ENCODE data around the gene GPR153. TPM values are rescaled to one million over a fixed set of nuclear protein-coding genes. Genes with fewer than 3 reads are reported as not detected.
"Not testable (repeated sequence)": the region's sequence is repeated elsewhere in the genome, so short reads cannot be mapped to it uniquely, and the experiment has no call there.

The GPR153 gene
- total RNA-seq (2014; rRNA removed; shearing (Covaris generic)), result 4.1 and 4.8 TPM in 2 replicates

DNA sequence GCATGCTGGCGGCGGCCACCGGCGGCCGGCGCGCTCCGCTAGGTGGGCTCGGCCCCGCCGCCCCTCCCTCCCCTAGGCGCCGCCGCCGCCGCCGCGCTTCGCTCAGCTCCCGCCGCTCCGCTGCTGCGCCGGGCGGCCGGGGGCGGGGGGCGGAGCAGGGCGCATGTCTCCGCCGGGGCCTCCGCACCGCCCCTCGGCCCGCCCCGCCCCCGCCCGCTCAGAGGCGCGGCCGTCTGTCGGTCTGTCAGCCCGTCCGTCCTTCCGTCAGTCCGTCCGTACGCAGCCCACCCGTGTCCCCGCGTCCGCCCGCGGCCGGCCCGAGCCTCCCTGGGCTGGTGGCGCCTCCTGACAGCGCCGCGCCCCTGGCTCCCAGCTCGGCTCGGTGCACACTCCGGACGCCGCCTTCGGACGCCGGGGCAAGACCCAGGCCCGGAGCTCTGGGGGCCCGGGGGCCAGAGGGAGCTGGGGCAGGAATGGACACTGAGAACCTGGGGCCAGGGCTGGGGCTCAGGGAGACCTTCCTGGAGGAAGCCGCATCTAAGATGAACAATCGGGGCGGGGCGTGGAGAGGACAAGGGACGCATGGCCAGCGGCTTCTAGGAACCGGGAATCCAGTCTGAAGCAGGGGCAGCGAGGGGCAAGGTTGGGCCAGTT is at the start of gene GPR153:
Gene GPR153 (minus strand): TSS at position 138 of the 654 bp plus-strand sequence. CDS start 6,193 bp downstream, outside the sequence.
- DNase-seq (ENCODE audit: low spot score), result no peak

DNA sequence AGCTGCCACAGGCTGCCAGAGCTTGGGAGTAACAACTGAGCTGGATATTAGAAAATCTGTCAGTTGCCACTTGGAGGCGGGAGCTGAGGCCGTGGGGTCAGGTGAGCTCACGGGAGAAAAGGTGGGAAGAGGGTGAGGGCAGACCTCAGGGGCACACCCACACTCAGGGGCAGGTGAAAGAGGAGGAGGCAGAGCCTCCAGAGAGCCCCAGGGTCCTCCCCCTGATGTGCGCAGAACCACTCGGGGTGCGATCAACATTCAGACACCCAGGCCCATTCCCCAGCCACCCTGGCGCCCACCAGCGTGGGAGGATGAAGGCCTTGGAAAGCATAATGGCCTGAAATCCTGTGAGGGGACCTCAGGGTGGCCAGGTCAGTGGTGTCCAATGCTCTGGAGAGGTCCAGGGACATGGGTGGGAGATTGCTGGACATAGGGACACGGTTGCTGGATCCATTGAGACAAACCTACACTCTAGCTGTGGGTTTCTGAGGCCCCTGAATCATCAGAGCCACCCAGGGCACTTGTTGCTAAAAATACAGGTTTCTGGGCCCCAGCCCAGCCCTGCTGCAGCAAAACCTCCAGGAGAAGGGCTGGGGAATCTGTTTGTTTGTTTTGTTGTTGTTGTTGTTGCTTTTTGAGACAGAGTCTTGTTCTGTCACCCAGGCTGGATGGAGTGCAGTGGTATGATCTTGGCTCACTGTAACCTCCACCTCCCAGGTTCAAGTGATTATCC is 49.4 kb upstream of the GPR153 start:
- no peak for DNase-seq (ENCODE audit: low spot score)

DNA sequence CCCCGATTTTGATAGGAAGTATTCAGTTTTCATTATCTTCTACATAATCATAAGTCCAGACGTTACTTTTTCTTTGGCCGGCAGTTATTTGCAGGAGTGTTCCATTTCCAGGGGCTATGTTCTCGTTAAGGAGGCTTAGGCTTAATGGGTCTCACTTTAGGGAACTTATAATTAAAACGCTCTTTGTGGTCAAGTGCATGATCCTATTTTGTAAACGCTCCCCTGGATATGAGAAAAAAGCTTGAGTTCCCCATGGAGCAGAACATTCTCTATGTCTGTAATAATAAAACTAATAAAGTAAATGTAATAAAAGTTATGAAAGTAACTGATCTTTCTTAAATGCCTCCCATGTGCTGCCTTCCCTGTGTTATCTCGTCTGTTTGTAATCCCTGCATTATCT is 48.7 kb upstream of the GPR153 start:
- DNase-seq (ENCODE audit: low spot score), result no peak

DNA sequence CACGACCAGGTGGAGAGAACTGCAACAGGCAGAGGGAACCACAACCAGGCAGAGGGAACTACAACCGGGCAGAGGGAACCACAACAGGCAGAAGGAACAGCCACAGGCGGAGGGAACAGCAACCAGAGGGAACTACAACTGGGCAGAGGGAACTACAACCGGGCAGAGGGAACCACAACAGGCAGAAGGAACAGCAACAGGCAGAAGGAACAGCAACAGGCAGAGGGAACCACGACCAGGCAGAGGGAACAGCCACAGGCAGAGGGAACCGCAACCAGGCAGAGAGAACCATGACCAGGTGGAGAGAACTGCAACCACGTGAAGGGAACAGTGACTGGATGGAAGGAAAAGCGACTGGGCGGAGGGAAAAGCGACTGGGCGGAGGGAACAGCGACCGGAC is 47.6 kb upstream of the GPR153 start:
- DNase-seq (ENCODE audit: low spot score), result no peak

DNA sequence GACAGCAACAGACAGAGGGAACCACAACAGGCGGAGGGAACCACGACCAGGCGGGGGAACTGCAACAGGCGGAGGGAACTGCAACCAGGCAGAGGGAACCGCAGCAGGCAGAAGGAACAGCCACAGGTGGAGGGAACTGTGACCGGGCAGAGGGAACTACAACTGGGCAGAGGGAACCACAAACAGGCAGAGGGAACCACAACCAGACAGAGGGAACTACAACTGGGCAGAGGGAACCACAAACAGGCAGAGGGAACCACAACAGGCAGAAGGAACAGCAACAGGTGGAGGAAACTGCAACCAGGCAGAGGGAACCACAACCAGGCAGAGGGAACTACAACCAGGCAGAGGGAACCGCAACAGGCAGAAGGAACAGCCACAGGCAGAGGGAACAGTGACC is 46.8 kb upstream of the GPR153 start:
- DNase-seq (ENCODE audit: low spot score), result not testable (repeated sequence)

DNA sequence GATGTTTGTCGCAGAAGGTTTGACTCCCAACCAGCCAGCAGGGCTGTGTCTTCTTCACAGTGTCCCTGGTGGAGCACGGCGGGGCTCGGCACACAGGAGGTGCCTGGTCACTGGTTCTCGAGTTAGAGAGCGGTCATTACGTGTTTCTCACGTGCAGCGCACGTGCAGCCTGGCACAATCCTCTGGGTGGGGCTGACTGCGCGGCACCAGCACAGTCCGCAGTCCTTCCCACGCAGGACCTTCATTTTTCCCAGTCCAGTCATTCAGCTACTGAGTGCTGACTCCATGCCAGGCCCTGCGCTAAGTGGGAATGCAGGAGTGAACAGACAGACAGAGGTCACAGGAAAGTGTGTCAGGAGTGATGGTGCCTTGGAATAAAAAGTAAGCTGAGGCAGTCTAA is 46.2 kb upstream of the GPR153 start:
- DNase-seq (ENCODE audit: low spot score), result no peak

DNA sequence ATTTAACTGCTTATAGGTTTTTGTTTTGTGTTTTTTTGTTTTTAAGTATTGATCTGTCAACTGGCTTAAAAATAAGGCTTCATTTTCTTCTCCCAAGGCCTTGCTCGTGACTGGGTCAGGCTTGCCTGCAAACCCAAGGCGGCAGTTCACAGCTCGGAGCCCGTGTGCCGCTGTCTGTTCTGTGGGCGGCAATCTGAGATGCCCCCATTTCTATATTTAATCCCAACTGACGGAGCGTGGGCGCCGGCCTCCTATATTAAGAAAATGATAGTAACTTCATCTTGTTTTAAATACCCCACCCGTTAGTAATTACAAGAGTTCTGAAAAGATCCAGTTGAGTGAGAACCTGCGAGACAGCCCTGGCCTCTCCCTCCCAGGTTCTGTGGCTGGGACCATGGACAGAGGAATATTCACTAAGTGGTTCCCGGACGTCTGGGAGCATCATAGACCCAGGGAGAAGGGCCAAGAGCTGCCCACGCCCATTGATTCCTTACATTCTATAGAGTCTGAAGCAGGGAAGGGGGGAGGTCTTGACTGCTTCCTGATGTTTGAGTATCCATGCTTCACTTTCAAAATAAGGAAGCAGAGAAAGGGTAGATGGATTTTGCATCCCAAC is 42.6 kb upstream of the GPR153 start:
- no peak for DNase-seq (ENCODE audit: low spot score)

DNA sequence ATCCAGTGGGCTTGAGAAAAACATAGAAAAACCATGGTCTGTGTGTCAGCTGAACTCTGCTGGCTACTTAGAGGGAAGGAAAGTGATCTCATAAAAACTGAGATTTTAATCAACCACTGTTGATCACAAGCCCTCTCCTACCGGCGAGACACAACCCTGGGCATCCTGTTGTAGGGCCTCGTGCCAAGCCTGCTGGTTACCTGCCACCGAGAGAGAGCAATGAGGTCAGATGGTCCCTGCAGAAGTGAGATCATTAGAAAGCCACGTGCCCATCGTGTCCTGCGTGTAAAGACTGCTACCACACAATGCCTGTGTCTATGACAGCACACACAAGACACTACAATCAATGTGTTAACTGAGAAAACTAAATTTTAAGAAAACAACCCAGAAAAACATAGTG is 41.7 kb upstream of the GPR153 start:
- no peak for DNase-seq (ENCODE audit: low spot score)

DNA sequence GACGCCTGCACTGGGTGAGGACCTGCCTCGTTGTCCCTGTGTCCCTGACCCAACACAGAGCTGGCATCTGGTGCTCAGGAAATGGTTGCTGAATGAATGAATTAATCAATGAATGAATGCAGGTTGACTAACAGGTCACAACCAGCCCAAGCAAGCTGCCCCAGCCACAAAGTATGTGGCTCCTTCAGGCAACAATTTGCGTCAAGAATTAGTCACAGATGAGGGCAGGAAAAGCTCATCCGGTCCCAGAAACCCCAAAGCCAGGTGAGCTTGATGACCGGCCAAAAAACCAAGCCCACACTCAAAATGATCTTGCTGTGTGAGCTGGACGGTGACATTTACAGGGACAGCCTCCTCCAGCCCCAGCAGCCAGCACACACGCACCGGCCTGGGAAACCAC is 40.6 kb upstream of the GPR153 start:
- DNase-seq (ENCODE audit: low spot score), result no peak

DNA sequence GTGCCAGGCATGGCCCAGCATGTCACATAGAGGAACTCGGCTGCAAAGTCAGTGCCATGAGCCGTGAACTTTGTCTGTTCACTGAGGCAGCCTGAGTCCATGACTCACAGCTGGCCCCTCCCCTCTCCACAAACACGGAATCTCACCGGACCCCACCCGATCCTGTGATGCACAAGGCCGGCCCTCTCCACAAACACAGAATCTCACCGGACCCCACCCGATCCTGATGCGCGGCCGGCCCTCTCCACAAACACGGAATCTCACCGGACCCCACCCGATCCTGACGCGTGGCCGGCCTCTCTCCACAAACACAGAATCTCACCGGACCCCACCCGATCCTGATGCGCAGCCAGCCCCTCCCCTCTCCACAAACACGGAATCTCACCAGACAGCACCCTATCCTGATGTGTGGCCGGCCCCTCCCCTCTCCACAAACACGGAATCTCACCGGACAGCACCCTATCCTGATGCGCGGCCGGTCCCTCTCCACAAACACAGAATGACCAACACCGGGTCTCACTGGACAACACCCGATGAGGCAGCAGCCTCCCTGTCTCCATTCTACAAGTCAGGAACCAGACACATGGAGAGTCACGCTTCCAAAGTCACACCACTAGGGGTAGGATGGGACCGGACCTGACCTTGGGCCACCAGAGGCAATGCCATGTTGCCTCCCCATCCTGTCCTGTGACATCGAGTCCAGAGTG is 39.6 kb upstream of the GPR153 start:
- DNase-seq (ENCODE audit: low spot score), result peak; percentile 7

DNA sequence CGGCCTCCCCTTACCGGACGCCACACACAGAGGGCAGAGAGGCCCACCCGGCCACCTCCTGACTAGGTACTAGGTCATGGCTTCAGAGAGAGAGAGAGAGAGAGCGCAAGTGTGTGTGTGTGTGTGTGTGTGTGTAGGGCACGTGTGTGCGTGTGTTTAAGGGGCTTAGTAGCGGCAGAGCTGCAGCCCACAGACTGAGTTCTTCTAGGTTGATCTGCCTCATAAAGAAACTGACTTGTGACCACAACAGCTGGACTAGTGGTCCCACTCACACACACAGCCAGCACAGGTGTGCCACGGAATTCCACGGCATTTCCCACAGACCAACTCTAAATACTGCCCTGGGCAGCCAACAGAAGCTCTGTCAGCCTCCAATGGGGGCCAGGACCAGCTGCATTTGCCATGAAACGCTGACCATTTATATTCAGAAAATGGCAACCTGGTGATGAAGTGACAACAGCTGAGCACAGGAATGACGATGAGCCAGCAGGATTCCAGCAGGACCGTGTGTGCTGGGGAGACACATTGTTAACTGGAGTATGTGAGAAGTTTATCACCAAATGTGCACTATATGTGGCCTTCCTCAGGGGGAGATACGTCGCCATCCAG is 38.8 kb upstream of the GPR153 start:
- no peak for DNase-seq (ENCODE audit: low spot score)

DNA sequence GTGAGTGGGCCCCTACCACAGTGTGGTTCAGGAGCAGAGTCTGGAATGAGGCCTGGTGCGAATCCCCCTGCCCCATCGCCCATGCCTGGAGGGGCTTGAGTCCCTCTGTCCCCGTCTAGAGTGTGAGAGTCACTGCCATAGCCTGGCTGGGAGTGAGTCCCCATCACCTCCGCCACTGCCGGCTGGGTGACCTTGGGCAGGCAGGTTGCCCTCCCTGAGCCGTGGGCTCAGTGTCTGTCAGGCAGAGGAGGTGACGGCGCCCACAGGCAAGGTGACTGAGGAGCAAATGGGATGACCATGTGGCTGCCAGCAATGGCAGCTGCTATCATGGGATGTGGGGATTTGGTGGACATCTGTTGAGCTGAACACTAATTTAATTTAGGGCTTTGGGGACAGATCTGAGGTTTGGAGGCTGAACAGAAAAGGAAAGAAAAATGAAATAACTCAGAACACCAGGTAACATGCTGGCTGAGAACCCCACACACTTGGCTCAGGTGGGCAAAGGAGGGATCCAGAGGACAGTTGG is 38.1 kb upstream of the GPR153 start:
- DNase-seq (ENCODE audit: low spot score), result no peak

DNA sequence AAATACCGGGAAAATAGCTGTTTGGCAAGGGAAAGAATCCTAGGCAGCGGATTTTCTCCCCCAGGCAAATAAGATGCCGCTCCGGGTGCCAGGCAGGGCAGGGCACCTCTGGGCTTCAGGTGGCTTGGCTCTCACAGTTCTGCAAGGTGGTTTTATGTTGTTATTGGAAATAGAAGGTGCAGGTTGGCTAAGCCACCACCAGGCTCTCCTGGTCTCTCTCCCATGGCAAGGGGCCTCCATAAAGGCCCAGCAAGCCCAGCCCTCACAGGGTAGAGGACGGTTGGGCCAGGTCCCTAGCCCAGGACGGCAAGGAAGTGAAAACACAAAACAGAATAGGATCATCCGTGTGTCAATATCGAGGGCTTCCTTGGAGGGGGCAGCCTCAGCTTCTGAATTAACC is 37.6 kb upstream of the GPR153 start:
- DNase-seq (ENCODE audit: low spot score), result no peak

DNA sequence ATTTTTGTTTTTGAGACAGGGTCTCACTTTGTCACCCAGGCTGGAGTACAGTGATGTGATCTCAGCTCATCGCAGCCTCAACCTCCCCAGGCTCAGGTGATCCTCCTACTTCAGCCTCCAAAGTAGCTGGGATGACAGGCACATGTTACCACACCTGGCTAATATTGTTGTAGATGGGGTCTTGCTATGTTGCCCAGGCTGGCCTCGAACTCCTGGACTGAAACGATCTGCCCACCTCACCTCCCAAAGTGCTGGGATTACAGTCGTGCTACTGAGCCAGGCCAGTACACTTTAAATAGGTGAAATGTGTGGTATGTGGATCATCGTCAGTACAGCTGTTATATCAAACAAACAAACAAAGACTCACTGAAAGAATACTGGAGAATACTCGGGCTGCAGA is 35.0 kb upstream of the GPR153 start:
- DNase-seq (ENCODE audit: low spot score), result no peak

DNA sequence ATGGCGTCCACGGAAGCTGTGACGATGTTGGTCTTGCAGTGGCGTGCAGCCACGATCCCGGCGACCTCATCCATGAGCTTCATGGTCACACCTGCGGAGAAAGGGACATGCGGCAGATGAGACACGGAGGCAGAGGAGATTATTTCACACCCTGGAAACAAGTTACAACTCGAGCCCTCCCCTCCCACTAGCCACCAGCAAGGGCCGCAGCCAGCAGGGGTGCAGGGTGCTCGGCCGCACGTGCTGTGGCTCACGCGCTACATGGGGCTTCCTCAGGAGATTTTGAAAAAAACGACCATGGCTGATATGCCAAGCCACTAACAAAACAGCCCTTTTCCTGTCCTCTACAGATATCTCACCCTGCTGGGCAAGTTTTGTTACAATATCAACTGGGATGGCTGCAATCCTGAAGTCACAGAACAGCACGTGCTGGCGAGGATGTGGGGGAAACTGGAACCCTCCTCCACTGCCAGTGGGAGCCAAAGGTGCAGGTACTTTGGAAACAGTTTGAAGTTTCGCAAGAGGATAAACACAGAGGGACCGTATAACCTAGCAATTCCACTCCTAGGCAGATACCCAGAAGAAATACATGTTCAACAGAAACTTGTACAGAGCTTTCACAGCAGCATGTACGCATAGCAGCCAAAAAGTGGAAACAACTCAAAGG is 34.1 kb upstream of the GPR153 start:
- no peak for DNase-seq (ENCODE audit: low spot score)

DNA sequence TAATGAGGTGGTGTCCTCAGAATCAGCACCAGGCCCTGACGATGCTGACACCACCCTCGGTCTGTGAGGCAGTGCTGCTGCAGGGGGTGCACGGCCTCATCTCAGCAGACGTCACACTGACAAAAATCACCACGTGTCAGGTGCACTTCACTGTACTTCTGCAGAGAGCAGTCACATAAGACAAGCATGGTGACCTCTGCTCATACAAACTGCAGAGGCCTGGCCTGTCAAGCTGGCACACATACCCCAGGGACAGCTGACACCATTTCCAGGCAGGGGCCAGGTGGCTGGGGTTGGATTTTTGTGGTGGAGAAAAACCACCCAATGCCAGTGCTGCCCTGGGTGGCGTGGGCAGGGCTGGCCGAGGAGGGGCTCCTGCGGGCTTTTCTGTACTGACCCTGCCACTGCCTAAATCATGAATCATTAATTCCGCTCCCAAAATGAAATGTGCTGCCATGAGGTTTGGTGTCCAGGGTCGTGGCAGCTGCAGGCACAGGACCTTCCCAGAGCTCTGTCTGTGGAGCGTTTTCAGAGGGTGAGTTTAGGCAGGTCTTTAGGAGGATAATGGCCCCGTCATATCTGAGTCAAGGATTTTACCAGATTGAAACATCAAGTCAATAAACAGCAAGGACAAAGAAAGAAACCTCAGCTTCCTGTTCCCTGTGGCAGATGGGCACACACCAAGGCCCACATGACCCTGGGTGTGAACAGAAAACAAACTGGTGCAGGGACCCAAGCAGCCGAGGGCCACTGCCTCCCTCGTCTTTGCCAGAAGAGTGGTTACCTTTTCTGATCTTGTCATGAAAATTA is 33.4 kb upstream of the GPR153 start:
- DNase-seq (ENCODE audit: low spot score), result no peak

DNA sequence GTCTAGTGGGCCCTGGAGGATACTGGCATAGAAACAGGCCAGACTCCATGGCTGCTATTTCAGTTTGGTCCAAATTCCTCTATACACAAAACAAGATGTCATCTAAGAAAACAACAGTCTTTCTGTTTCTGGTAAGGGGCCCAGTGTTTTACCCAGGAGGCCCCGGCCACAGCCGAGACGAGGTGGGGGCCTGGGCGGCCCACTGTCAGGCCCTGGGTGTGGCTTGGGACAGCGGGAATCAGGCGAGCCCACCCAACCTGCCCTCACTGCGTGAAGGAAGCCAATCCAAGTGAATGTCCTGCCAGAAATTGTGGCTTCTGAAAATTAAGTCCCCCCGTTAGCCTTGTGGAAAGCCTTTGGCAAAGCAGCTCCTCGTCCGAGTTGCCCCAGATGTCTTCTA is 31.2 kb upstream of the GPR153 start:
- no peak for DNase-seq (ENCODE audit: low spot score)

DNA sequence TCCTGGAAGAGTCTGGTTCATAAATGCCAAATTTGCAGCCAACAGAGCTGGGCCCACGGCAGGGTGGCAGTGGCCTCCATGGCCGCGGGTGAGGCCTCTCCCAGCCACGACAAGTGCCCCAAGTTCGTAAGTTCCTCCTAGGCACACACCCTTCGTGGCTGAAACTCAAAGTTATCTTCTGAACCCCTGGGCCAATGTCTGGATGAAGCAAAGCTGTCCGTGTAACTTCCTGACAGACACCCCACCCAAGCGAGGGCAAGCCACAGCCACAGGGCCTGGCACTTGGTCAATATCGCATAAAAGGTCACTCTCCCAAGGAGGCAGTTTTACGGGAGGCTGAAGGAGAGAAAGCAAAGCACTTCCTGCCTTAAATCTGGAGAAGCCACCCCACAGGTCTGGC is 27.8 kb upstream of the GPR153 start:
- no peak for DNase-seq (ENCODE audit: low spot score)

DNA sequence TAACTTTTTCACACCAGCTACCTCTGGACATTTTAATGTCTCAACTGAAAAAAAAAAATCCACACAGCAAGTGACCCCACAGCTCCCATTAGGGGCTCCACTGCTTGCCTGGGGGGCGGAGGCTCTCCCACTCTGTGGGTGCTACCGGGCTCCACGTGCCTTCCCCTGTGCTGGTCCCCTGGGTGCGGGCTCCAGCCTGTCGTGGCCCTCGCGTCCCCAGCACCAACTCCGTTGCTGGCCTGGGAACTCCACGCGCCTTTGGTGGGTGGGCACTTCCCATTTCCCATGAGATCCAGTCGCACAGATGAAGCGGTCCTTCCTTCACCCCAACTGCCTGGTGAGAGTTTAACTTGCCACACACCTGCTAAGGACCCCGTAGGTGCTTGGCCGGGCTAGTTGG is 27.1 kb upstream of the GPR153 start:
- no peak for DNase-seq (ENCODE audit: low spot score)

DNA sequence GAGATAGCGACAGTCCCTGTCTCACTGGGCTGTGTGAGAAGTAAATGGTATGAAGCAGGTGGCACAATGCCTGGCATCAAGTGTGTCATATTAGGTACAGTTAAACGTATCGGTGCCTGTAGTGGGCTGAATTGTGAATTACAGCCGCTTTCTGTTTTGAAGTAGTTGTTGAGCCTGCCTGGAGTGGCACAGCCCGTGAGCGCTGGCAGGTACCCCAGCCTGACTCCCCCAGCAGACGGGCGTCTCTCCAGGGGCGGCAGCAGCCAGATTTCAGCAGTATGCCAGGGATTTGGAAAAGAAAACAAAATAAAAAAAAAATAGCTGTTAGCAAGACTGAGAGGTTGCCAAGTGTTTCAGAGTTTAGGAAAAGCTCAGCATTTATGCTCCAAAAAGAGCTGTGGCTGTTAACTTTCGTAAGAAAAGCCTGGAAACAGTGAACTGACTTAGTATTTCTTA is 26.6 kb upstream of the GPR153 start:
- DNase-seq (ENCODE audit: low spot score), result no peak
